Measurements from ENCODE around the gene PTEN. TPM values are rescaled to one million over a fixed set of nuclear protein-coding genes. Genes with fewer than 3 reads are reported as not detected.

PTEN gene
- total and polyA plus RNA-seq, 9 of the 15 experiments (the other 6 are each of a cell fraction or from before 2014, with no cell fraction given), result 8.4 to 56.9 (median 22.2) TPM

DNA sequence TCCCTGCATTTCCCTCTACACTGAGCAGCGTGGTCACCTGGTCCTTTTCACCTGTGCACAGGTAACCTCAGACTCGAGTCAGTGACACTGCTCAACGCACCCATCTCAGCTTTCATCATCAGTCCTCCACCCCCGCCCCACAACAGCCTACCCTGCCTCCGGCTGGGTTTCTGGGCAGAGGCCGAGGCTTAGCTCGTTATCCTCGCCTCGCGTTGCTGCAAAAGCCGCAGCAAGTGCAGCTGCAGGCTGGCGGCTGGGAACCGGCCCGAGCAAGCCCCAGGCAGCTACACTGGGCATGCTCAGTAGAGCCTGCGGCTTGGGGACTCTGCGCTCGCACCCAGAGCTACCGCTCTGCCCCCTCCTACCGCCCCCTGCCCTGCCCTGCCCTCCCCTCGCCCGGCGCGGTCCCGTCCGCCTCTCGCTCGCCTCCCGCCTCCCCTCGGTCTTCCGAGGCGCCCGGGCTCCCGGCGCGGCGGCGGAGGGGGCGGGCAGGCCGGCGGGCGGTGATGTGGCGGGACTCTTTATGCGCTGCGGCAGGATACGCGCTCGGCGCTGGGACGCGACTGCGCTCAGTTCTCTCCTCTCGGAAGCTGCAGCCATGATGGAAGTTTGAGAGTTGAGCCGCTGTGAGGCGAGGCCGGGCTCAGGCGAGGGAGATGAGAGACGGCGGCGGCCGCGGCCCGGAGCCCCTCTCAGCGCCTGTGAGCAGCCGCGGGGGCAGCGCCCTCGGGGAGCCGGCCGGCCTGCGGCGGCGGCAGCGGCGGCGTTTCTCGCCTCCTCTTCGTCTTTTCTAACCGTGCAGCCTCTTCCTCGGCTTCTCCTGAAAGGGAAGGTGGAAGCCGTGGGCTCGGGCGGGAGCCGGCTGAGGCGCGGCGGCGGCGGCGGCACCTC is at the start of gene PTEN, which contains the start of gene KLLN (continued):
- TF ChIP-seq CCNT2 (IDR thresholded peaks at IDR 0.05; ENCODE audit: borderline replicate concordance, extremely low read depth, insufficient read length, low read depth, low read length) (peak; percentile 66), POLR2G (IDR thresholded peaks at IDR 0.05; ENCODE audit: low read depth, low read length) (peak; percentile 93), GATAD2B (IDR thresholded peaks at IDR 0.05; ENCODE audit: borderline replicate concordance) (0 out of 2 replicates have a peak, but pooled peaks have one; percentile 53), ZNF586 (CRISPR knock-in tag; conservative IDR thresholded peaks at IDR 0.05) (no peak), MECOM (CRISPR knock-in tag; IDR thresholded peaks at IDR 0.05) (no peak), ZNF140 (CRISPR knock-in tag; IDR thresholded peaks at IDR 0.05) (no peak), ZEB2 (IDR thresholded peaks at IDR 0.05) (peak; percentile 61; the same call in 1 of the 2 replicates), TARDBP (IDR thresholded peaks at IDR 0.05) (no peak), ZNF431 (CRISPR knock-in tag; IDR thresholded peaks at IDR 0.05) (0 out of 2 replicates have a peak, but pooled peaks have one; percentile 31), HSF4 (CRISPR knock-in tag; IDR thresholded peaks at IDR 0.05; ENCODE audit: borderline replicate concordance) (no peak), ZFP36 (IDR thresholded peaks at IDR 0.05; ENCODE audit: low read depth, low read length, partially characterized antibody) (no peak), POLR3G (IDR thresholded peaks at IDR 0.05; ENCODE audit: extremely low read depth, insufficient read length, insufficient replicate concordance) (no peak), KLF6 (CRISPR knock-in tag; IDR thresholded peaks at IDR 0.05; ENCODE audit: borderline replicate concordance) (no peak), ETV5 (CRISPR knock-in tag; IDR thresholded peaks at IDR 0.05; ENCODE audit: low read depth) (no peak)
- TF ChIP-seq, protein P1, sequence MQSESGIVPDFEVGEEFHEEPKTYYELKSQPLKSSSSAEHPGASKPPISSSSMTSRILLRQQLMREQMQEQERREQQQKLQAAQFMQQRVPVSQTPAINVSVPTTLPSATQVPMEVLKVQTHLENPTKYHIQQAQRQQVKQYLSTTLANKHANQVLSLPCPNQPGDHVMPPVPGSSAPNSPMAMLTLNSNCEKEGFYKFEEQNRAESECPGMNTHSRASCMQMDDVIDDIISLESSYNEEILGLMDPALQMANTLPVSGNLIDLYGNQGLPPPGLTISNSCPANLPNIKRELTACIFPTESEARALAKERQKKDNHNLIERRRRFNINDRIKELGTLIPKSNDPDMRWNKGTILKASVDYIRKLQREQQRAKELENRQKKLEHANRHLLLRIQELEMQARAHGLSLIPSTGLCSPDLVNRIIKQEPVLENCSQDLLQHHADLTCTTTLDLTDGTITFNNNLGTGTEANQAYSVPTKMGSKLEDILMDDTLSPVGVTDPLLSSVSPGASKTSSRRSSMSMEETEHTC (IDR thresholded peaks at IDR 0.05), result no peak
- TF ChIP-seq, protein P2, sequence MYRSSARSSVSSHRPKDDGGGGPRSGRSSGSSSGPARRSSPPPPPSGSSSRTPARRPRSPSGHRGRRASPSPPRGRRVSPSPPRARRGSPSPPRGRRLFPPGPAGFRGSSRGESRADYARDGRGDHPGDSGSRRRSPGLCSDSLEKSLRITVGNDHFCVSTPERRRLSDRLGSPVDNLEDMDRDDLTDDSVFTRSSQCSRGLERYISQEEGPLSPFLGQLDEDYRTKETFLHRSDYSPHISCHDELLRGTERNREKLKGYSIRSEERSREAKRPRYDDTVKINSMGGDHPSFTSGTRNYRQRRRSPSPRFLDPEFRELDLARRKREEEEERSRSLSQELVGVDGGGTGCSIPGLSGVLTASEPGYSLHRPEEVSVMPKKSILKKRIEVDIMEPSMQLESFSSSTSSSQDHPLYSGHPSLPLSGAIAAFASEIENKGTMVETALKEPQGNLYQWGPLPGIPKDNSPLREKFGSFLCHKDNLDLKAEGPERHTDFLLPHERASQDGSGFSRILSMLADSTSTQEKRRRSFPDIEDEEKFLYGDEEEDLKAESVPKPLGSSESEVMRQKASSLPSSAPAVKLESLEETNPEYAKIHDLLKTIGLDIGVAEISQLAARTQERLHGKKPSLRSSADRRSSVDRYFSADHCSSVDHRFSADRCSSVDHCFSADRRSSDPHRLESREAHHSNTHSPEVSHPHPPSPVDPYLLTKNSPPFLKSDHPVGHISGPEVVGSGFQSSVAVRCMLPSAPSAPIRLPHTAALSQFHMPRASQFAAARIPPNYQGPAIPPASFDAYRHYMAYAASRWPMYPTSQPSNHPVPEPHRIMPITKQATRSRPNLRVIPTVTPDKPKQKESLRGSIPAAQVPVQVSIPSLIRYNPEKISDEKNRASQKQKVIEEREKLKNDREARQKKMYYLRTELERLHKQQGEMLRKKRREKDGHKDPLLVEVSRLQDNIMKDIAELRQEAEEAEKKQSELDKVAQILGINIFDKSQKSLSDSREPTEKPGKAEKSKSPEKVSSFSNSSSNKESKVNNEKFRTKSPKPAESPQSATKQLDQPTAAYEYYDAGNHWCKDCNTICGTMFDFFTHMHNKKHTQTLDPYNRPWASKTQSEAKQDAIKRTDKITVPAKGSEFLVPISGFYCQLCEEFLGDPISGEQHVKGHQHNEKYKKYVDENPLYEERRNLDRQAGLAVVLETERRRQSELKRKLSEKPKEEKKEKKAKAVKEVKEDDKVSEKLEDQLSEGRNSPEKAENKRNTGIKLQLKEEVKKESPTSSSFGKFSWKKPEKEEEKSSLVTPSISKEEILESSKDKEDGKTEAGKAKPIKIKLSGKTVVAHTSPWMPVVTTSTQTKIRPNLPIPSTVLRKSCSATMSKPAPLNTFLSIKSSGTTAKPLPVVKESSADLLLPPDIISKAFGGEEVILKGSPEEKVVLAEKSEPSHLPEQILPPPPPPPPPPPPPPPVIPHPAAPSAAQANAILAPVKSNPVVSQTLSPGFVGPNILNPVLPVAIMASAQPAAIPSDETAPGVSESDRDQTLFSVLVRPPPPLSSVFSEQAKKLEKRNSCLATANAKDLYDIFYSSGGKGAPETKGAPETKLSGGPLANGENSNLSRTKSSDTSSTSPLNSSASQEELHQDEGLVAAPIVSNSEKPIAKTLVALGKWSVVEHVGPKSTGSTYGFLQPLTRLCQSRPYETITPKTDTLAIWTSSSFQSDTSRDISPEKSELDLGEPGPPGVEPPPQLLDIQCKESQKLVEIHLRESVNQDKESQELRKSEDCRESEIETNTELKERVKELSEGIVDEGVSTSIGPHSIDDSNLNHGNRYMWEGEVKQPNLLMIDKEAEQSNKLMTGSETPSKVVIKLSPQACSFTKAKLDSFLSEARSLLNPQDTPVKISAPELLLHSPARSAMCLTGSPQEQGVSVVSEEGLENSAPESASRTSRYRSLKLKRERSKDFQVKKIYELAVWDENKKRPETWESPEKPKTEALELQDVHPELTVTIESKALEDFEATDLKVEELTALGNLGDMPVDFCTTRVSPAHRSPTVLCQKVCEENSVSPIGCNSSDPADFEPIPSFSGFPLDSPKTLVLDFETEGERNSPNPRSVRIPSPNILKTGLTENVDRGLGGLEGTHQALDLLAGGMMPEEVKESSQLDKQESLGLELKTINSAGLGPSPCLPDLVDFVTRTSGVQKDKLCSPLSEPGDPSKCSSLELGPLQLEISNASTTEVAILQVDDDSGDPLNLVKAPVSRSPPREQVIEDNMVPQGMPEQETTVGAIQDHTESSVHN (IDR thresholded peaks at IDR 0.05; ENCODE audit: borderline replicate concordance in 1 of 2, low read depth in 1 of 2), result no peak

All from K562 (cell line).